Urothelium cell line (cell line): Measurements from ENCODE around the gene RGN.
A peak's percentile ranks its signal among the peaks of the same experiment; 100 is the strongest.
"Not testable (repeated sequence)": the region's sequence is repeated elsewhere in the genome, so short reads cannot be mapped to it uniquely, and the experiment has no call there.

Experiments used
- DNase-seq: peaks from one replicate; pipeline ENCODE4 v3.0.0; 2011; ENCODE audit warnings: low spot score, mixed read lengths
- FAIRE-seq: peaks from 2 replicates; lab custom pipeline; 2011; peaks lifted over from hg19 to GRCh38; lab: Jason Lieb, UNC

RGN gene

DNA sequence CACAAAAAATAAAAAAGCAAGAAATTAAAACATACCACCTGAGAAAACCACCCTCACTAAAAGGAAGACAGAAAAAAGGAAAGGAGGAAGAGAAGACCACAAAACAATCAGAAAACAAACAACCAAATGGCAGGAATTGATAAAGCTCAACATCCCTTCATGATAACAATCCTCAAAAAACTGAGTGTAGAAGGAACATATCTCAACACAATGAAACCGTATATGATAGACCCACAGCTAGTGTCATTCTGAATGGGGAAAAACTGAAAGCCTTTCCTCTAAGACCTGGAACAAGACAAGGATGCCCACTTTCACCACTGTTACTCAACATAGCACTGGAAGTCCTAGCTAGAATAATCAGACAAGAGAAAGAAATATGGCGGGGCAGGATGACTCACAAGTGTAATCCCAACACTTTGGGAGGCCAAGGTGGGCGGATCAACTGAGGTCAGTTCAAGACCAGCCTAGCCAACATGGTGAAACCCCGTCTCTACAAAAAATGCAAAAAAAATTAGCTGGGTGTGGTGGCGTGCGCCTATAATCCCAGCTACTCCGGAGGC lies 38.4 kb downstream of the RGN start:
- FAIRE-seq, DNase-seq: not testable (repeated sequence)

DNA sequence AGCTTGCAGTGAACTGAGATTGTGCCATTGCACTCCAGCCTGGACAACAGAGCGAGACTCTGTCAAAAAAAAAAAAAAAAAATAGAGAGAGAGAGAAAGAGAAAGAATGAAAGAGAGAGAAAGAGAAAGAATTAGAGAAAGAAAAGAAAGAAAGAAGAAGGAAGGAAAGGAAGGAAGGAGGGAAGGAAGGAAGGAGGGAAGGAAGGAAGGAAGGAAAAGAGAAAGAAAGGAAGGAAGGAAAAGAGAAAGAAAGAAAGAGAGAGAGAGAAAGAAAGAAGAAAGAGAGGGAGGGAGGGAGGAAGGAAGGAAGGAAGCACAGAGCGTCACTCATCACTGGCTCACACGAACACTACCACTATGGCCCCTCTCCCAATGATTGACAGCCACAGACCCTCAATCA lies 46.2 kb downstream of the RGN start:
- not testable (repeated sequence) for FAIRE-seq

DNA sequence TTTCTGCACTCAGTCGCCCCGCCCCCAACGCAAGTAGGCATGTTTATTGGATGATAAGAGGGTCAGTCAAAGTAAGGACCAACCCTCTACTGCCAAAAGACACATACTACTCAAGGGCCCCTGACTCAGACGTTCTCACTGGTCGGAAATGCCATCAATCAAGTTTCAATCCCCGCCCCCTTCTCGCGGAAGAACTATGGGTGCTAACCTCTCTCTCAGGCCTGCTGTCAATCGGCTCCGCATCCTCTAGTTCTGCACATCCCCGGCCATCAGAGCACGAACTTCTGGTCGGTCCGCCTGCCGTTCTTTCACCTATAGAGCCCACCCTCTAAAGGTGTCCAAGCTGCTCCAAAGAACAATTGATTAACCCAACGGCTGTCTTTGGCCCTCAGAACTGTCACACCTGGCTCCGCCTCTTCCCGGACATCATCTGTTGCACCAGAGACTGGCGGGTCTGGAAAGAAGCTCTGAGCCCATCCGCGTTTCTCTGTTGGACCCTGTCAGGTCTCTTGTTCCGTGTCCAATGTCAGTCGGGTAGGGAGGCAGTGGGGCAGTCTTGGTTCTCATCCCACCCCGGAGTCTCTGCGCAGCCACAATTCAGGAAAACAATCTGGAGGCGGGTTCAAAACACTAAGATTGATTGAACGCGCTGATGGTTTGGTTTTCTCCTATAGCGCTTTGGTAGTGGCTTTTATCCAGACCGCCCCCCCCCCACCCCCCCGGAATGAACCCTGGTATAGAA lies 51.1 kb downstream of the RGN start:
- DNase-seq (peak; percentile 93), FAIRE-seq (peak; percentile 35)

More for the DNA sequence above, 46.2 kb downstream of the RGN start:
- not testable (repeated sequence) for DNase-seq

DNA sequence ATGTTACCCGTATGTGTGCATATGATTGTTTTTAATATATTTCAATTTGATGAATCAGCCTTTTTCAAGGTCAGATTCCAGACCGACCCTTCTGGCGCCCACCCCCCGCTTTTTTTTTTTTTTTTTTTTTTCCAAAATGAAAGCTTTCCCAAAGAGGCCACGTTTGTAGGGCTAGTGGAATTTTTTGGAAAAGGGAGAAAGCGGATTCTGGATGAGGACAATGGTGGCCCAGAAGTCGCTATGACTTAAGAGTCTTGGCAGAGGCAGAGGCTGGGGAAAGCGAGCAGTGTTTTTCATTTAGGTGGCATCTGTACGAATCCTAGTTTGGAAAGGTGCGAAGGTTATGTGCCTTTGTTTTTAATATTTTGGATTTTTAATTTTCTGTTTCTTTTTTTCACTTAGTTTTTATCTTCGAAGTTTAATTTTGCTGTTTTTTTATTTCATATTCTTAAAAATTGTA lies 51.7 kb downstream of the RGN start:
- DNase-seq = no peak
- FAIRE-seq = no peak

DNA sequence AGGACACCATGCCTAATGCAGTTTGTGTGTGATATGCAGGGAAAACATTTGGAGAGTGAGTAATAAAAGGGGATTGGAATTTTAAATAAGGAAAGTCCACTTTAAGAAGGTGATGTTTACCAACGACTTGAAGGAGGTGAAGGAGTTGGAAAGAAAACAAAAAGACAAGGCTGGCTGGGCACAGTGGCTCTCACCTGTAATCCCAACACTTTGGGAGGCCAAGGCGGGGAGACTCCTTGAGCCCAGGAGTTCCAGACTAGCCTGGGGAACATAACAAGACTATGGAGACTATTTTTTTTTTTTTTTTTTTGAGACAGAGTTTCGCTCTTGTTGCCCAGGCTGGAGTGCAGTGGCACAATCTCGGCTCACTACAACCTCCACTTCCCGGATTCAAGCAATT lies 55.2 kb downstream of the RGN start:
- no peak for FAIRE-seq
- DNase-seq = no peak

DNA sequence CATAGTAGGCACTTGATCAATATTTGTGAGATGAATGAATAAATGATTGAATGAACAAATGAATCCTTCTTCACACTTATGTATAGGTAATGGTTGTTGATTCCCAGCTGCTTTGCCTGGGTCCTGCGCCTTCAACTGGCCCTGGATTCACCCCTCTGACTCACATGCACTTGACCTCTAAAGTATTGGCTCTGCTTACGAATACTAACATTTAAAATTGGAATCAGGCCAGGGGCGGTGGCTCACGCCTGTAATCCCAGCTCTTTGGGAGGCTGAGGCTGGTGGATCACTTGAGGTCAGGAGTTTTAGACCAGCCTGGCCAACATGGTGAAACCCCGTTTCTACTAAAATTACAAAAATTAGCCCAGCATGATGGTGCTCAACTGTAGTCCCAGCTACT lies 57.4 kb downstream of the RGN start:
- DNase-seq = peak; percentile 33

DNA sequence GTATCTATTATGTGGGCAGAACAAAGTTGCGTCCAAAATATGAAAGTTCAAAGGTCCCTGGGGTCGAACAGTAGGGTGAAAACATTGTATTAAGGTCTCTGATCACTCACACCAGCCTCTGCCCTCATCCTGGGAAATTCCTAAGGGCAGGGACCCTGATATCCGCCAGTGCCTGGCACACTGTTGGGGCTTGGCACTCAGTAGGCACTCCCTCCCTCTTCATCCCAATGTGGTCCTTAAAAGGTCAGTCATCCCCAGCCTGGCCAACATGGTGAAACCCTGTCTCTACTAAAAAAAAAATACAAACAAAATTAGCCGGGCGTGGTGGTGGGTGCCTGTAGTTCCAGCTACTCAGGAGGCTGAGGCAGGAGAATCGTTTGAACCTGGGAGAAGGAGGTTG lies 59.9 kb downstream of the RGN start:
- DNase-seq = no peak
- FAIRE-seq = no peak

More for the DNA sequence above, 57.4 kb downstream of the RGN start:
- FAIRE-seq = not testable (repeated sequence)
